Measurements from ENCODE around the gene STAT5B. TPM values are rescaled to one million over a fixed set of nuclear protein-coding genes. Genes with fewer than 3 reads are reported as not detected.

Gene STAT5B
- total RNA-seq, 1 experiment from 2014 or later: 42.9 TPM

DNA sequence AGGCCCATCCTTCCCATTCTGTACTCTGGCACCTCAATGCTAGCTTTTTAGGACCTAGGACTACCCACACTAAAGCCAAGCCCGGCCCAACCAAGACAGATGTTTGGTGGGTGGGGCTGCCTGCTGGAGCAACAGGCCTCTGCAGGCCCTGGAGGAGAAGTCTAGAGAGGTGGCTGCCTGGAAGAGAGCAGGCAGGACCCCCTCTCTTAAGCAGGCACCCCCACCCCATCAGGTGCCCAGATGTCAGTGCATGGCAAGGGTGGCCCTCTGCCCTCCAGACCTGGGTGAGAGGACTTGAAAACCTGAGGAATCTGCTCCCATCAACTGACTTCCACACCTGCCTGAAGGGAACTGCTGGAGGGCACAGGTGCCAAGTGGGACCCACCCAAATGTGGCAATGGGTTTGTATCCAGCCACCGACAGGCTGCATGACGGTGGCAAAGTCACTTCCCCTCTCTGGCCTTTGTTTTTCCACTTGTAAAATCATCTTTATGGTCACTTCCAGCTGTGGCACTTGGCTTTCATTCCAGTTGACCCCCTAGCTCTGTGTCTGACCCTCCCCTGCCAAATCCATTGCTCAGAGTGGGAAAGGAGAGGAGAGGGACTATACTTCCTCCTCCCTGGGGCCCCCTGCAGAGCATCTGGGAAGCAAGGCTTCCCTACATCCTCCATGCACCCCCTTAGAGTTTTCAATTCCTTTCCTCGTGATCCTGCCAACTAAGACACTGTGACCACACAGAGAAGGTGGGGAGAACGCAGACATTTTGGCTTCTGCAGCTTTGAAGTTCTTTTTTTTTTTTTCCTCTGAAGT, 10.4 kb upstream of the STAT5B start:
- H3K4me1 Mint-ChIP-seq: peaks cover 17 to 33% of the 10 kb centered on the region in 2 experiments
- H3K27me3 Mint-ChIP-seq (ENCODE audit: low read depth): peaks cover 38% of the 10 kb centered on the region
- Histone ChIP-seq H3K79me2 (ENCODE audit: insufficient read depth, low read length) (no peaks in the 10 kb centered on the region), H3K4me2 (ENCODE audit: insufficient read depth, insufficient read length, low read length) (no peak overlapping the region), H3K9ac (ENCODE audit: extremely low read depth, insufficient read length, low read length) (no peak overlapping the region), H3K18ac (ENCODE audit: insufficient read length, low read depth, low read length) (no peak overlapping the region), H3K9me3 (ENCODE audit: control insufficient read depth, low read depth, low read length) (no peaks in the 10 kb centered on the region), H2BK20ac (ENCODE audit: low read depth, low read length, poor library complexity, severe bottlenecking) (no peak overlapping the region), H4K91ac (ENCODE audit: insufficient read length, low read depth, low read length) (no peak overlapping the region), H3K14ac (ENCODE audit: insufficient read depth, low read length) (no peak overlapping the region), H3K23me2 (ENCODE audit: insufficient read length, low read depth, low read length, poor library complexity, severe bottlenecking) (peaks cover 4% of the 10 kb centered on the region), H4K5ac (ENCODE audit: insufficient read length, low read depth, low read length) (no peak overlapping the region), H3K4ac (ENCODE audit: low read depth, low read length) (no peak overlapping the region), H3K23ac (ENCODE audit: insufficient read length, low read depth, low read length) (no peak overlapping the region), H3K4me1 (ENCODE audit: insufficient read depth, low read length) (peaks cover 7% of the 10 kb centered on the region; the same call in 1 of the 2 replicates), H2AFZ (ENCODE audit: low read length) (no peak overlapping the region), H4K8ac (replicated peaks; ENCODE audit: insufficient read length, low read depth, low read length) (no peak overlapping the region), H2BK5ac (ENCODE audit: insufficient read length, low read length) (no peak overlapping the region), H2BK12ac (ENCODE audit: insufficient read length, low read depth, low read length) (no peak overlapping the region), H2AK5ac (ENCODE audit: insufficient read length, low read length) (no peak overlapping the region), H3K79me1 (ENCODE audit: insufficient read depth, low read depth, low read length, poor library complexity, severe bottlenecking) (no peaks in the 10 kb centered on the region), H3K27ac (ENCODE audit: insufficient read length, low read depth, low read length) (no peak overlapping the region), H3T11ph (ENCODE audit: low read length) (no peak overlapping the region), H4K20me1 (ENCODE audit: control insufficient read depth, insufficient read depth, insufficient read length) (no peaks in the 10 kb centered on the region), H3K56ac (ENCODE audit: insufficient read length, low read depth, low read length) (no peak overlapping the region), H2BK120ac (ENCODE audit: low read depth, low read length, poor library complexity, severe bottlenecking) (no peak overlapping the region), H3K27me3 (ENCODE audit: insufficient read depth, low read length) (no peaks in the 10 kb centered on the region; the same call in 1 of the 2 replicates), H2BK15ac (ENCODE audit: low read depth, low read length) (no peak overlapping the region)
- H3K36me3 Mint-ChIP-seq (ENCODE audit: insufficient read depth in 1 of 3, low read depth in 3 of 3): peaks cover 0 to 2% (median 0%) of the 10 kb centered on the region in 3 experiments; a peak in 2 of 7 replicates
- no peaks in the 10 kb centered on the region; a peak in 1 of 5 replicates for H3K9me3 Mint-ChIP-seq
- WGBS (ENCODE audit: extremely low coverage, insufficient read length, low lambda C conversion rate): no CpG with 5 or more reads among the region's 5 CpGs
- H3K4me3 Mint-ChIP-seq: peak overlapping the region in 1 of 2 experiments; percentile 64; a peak in 2 of 5 replicates
- TF ChIP-seq, protein P1, sequence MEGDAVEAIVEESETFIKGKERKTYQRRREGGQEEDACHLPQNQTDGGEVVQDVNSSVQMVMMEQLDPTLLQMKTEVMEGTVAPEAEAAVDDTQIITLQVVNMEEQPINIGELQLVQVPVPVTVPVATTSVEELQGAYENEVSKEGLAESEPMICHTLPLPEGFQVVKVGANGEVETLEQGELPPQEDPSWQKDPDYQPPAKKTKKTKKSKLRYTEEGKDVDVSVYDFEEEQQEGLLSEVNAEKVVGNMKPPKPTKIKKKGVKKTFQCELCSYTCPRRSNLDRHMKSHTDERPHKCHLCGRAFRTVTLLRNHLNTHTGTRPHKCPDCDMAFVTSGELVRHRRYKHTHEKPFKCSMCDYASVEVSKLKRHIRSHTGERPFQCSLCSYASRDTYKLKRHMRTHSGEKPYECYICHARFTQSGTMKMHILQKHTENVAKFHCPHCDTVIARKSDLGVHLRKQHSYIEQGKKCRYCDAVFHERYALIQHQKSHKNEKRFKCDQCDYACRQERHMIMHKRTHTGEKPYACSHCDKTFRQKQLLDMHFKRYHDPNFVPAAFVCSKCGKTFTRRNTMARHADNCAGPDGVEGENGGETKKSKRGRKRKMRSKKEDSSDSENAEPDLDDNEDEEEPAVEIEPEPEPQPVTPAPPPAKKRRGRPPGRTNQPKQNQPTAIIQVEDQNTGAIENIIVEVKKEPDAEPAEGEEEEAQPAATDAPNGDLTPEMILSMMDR (conservative IDR thresholded peaks at IDR 0.05): no peak
- no peak overlapping the region for H3K27ac Mint-ChIP-seq
- peak; percentile 30 for DNase-seq

All from H9 (cell line).